ENCODE data around the gene NRG2.

NRG2 gene

GRCh38 chr5:139823757-139824355, 219.2 kb downstream of the NRG2 start:
- TF ChIP-seq CTCF (IDR thresholded peaks at IDR 0.05): no peak
- peaks cover 0 to 4% (median 0%) of the 10 kb centered on the region in 3 donors for H3K9me3 ChIP-seq
- DNase-seq: peak in 1 of 2 donors; percentile 34
- no peaks in the 10 kb centered on the region for H3K4me1 ChIP-seq
- H3K27me3 ChIP-seq: no peaks in the 10 kb centered on the region
- H3K36me3 ChIP-seq: no peaks in the 10 kb centered on the region
- no peak overlapping the region for H3K4me3 ChIP-seq
- H3K27ac ChIP-seq: no peak overlapping the region
- intact Hi-C loops (cut with DNase I; ENCODE audit: low total_unique reads): no loop called here

- intact Hi-C loops (cut with DNase I; ENCODE audit: low total_unique reads): no loop called here
- Histone ChIP-seq H3K4me3 (no peak overlapping the region), H3K4me1 (no peaks in the 10 kb centered on the region), H3K36me3 (peaks cover 0 to 4% (median 0%) of the 10 kb centered on the region in 3 donors), H3K27ac (no peak overlapping the region), H3K9me3 (peaks cover 0 to 12% (median 0%) of the 10 kb centered on the region in 3 donors), H3K27me3 (no peaks in the 10 kb centered on the region)
- peak in 1 of 2 donors; percentile 52 for DNase-seq
- no peak for TF ChIP-seq CTCF (IDR thresholded peaks at IDR 0.05)
Observed at GRCh38 chr5:139822553-139823425, 220.3 kb downstream of the NRG2 start.

- Histone ChIP-seq H3K4me1 (no peaks in the 10 kb centered on the region), H3K27me3 (no peaks in the 10 kb centered on the region), H3K9me3 (peaks cover 0 to 12% (median 0%) of the 10 kb centered on the region in 3 donors), H3K27ac (no peak overlapping the region), H3K36me3 (peaks cover 0 to 4% (median 0%) of the 10 kb centered on the region in 3 donors), H3K4me3 (no peak overlapping the region)
- DNase-seq: peak in 1 of 2 donors; percentile 57
- intact Hi-C loops (cut with DNase I; ENCODE audit: low total_unique reads): no loop called here
- no peak for TF ChIP-seq CTCF (IDR thresholded peaks at IDR 0.05)
Observed at GRCh38 chr5:139821806-139822552, 221.1 kb downstream of the NRG2 start.

GRCh38 chr5:139820606-139821005, 222.5 kb downstream of the NRG2 start:
- intact Hi-C loops (cut with DNase I; ENCODE audit: low total_unique reads): no loop called here
- no peak overlapping the region for H3K4me3 ChIP-seq
- no peaks in the 10 kb centered on the region for H3K4me1 ChIP-seq
- no peak for TF ChIP-seq CTCF (IDR thresholded peaks at IDR 0.05)
- peaks cover 0 to 4% (median 0%) of the 10 kb centered on the region in 3 donors for H3K36me3 ChIP-seq
- H3K27ac ChIP-seq: no peak overlapping the region
- no peaks in the 10 kb centered on the region for H3K27me3 ChIP-seq
- peaks cover 0 to 12% (median 0%) of the 10 kb centered on the region in 3 donors for H3K9me3 ChIP-seq
- DNase-seq: peak in 1 of 2 donors; percentile 3

- Histone ChIP-seq H3K4me1 (no peaks in the 10 kb centered on the region), H3K36me3 (peaks cover 0 to 4% (median 0%) of the 10 kb centered on the region in 3 donors), H3K27ac (no peak overlapping the region), H3K4me3 (no peak overlapping the region), H3K9me3 (peaks cover 0 to 12% (median 0%) of the 10 kb centered on the region in 3 donors), H3K27me3 (no peaks in the 10 kb centered on the region)
- intact Hi-C loops (cut with DNase I; ENCODE audit: low total_unique reads): no loop called here
- DNase-seq: peak in 1 of 2 donors; percentile 41
- no peak for TF ChIP-seq CTCF (IDR thresholded peaks at IDR 0.05)
Observed at GRCh38 chr5:139820130-139820529, 223.0 kb downstream of the NRG2 start.

Data from tibial artery (tissue), 4 donors.